GM18507 (cell line): ENCODE data around the gene SMNDC1.
"Not testable (repeated sequence)": the region's sequence is repeated elsewhere in the genome, so short reads cannot be mapped to it uniquely, and the experiment has no call there.

Source experiments
- DNase-seq: peaks from one replicate; pipeline ENCODE4 v3.0.0; 2011; ENCODE audit warnings: low read depth; ENCODE audit not compliant: insufficient read length; ENCODE audit errors: extremely low spot score
- FAIRE-seq: peaks from 2 replicates; lab custom pipeline; 2011; peaks lifted over from hg19 to GRCh38; lab: Jason Lieb, UNC

SMNDC1 gene

GRCh38 chr10:110263164-110263563 lies 41.6 kb downstream of the SMNDC1 start:
- no peak for DNase-seq
- no peak for FAIRE-seq

GRCh38 chr10:110260746-110261477 lies 43.8 kb downstream of the SMNDC1 start:
- DNase-seq (no peak), FAIRE-seq (no peak)

GRCh38 chr10:110259317-110259716 lies 45.4 kb downstream of the SMNDC1 start:
- no peak for FAIRE-seq
- no peak for DNase-seq

GRCh38 chr10:110258542-110258941 lies 46.2 kb downstream of the SMNDC1 start:
- FAIRE-seq: no peak

GRCh38 chr10:110254467-110254866 lies 50.3 kb downstream of the SMNDC1 start:
- DNase-seq (no peak), FAIRE-seq (peak; percentile 50)

More at GRCh38 chr10:110258542-110258941, 46.2 kb downstream of the SMNDC1 start:
- no peak for DNase-seq

GRCh38 chr10:110252151-110252550 lies 52.6 kb downstream of the SMNDC1 start:
- FAIRE-seq: peak; percentile 44
- DNase-seq: no peak

GRCh38 chr10:110251392-110251791 lies 53.3 kb downstream of the SMNDC1 start:
- FAIRE-seq: peak; percentile 93
- DNase-seq: not testable (repeated sequence)

GRCh38 chr10:110249489-110249888 lies 55.2 kb downstream of the SMNDC1 start:
- peak; percentile 80 for FAIRE-seq

GRCh38 chr10:110247833-110248232 lies 56.9 kb downstream of the SMNDC1 start:
- FAIRE-seq, DNase-seq: not testable (repeated sequence)

More at GRCh38 chr10:110249489-110249888, 55.2 kb downstream of the SMNDC1 start:
- not testable (repeated sequence) for DNase-seq

GRCh38 chr10:110244550-110244949 lies 60.2 kb downstream of the SMNDC1 start:
- FAIRE-seq: no peak
- DNase-seq: no peak

- FAIRE-seq: no peak
These were observed 62.2 kb downstream of the SMNDC1 start for GRCh38 chr10:110242511-110242910.

GRCh38 chr10:110241841-110242240 lies 62.9 kb downstream of the SMNDC1 start:
- FAIRE-seq: no peak
- no peak for DNase-seq

More at GRCh38 chr10:110242511-110242910, 62.2 kb downstream of the SMNDC1 start:
- DNase-seq: no peak

- DNase-seq (no peak), FAIRE-seq (peak; percentile 9)
These were observed 63.3 kb downstream of the SMNDC1 start for GRCh38 chr10:110241407-110241806.
